Hematopoietic multipotent progenitor cell treated with erythropoietin and hydrocortisone succinate and interleukin-3 and kit ligand, for 17 days (in vitro differentiated cells): Measurements from ENCODE around the gene RPS16.

ENCODE experiments used
- DNase-seq: peaks from one replicate; pipeline ENCODE4 v3.0.0-alpha.2; 2015; ENCODE audit warnings: low spot score

The RPS16 gene

DNA sequence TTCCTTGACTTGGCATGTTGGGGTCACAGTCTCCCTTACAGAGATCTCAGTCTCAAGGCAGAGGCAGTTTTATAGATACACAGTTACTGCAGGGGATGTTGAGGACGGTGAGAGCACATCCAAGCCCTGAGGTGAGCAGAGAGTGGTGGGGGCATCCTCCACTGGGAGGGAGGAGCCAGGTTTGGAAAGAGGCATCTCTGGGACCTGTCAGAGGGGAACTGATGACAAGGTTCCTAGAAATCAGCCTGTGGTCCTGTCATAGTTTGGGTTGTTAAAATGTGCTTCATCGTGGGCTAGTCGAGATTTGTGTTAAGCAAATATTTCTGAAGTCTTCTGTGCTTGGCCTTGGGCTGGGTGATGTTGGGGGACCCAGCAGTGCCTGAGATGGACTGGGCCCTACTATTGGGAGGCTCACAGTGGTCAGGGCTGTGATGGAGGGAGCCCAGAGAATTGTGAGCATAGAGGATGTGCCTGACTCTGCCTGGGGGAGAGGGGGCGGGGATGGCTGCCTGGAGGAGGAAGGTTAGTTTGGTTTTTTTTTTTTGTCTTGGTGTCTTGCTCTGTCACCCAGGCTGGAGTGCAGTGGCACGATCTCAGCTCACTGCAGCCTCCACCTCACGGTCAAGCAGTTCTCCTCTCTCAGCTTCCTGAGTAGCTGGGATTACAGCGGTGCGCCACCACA lies 13.5 kb upstream of the RPS16 start:
- DNase-seq = no peak

DNA sequence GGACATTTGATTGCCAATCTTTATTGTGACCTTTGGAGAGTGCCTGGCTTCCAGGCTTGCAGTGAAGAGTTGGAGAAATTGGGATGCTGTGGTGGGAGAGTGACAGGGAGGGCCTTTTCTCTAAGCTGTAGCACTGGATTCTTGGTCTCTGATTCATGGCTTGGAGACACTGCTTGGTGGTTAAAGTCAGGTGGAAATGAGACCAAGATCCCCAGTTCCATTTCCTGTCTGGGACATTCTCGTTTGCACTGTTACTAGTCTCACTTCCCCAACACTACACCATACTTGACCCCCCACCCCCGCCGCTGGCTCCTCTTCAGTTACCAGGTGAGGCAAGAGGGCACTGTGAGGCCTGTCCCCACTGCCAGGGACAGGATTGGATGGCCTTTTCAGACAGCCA lies 12.5 kb upstream of the RPS16 start:
- no peak for DNase-seq

DNA sequence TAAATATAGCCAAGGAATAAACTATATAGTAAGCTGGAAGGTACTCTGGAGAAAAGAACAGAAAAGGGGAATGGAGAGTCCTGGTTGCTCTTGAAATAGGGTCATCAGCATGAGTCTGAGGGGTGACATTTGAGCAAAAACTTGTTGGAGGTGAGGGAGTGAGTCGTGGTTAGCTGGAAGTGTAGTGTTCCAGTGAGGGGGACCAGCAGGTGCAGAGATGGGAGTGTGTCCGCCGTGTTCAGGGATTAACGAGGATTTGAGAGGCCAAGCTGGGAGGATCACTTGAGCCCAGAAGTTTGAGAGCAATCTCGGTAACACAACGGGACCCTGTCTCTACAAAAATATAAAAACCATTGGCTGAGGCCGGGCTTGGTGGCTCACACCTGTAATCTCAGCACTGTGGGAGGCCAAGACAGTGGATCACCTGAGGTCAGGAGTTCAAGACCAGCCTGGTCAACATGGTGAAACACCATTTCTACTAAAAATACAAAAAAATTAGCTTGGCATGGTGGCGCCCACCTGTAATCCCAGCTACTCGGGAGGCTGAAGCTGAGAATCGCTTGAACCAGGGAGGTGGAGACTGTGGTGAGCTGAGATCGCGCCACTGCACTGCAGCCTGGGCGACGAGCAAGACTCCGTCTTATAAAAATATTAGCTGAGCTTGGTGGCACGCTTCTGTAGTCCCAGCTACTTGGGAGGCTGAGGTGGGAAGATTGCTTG lies 10.8 kb upstream of the RPS16 start:
- no peak for DNase-seq

DNA sequence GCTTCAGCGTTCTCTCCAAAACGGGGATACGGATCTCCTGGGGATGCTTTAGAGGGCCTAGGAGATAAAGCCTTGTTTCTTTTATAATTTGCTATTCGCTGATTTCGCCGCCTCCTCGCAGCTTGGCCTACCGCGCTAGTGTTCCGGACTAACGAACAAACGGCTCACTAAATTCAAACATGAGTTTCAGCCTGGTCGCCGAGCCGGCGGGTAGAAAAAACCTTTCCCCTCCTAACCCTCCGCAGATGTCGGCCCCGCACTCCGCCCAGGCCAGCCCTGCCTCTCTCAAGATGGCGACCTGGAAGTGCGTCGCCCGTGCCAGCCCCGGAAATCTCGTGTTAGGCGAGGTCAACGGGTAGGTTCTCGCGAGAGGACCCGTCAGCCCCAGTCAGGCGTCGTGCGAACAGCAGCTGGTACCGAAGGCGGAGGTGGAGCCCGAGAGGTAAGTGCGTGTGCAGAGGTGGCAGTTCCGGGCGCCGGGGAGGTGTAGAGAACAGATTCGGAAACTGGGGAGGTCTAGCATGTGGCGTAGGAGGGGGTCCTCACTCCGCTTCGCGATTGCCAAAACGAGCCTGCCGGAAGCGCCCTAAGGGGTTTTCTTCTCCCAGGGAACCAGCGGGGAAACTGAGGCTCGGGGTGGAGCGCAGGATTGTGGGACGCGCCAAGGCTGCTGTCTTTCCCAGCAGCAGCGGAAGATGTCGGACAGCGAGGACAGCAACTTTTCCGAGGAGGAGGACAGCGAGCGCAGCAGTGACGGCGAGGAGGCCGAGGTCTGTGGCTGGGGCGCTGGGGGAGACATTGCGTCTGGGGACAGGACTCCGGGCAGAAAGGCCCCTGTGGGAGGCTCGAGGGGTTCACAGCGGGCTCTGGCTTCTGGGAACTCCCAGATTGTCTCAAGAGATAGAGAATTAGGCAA lies 9.7 kb upstream of the RPS16 start, which contains the start of gene SUPT5H:
SUPT5H (plus strand) TSS at position 387 of the 916 bp plus-strand sequence; CDS start at position 696, 309 bp downstream.
- DNase-seq = peak; percentile 99

DNA sequence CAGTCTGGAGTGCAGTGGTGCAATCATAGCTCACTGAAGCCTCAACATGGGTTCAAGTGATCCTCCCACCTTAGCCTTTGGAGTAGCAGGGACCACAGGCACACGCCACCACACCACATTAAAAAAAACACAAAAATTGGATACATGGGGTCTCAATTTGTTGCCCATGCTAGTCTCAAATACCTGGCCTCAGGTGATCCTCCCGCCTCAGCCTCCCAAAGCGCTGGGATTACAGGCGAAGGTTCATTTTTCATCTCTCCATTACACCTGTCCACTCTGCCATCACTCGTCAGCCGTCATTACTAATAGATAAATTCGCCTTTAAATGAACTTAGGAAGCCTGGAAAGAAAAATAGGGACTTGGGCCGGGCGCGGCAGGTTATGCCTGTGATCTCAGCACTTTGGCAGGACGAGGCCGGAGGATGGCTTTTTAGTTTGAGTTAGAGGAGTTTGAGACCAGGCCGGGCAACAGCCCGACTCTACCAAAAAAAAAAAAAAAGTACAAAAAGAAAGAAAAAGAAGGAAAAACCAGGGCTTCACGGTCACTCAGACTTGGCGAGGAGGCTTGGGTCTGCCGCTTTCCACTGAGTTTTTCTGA lies 8.9 kb upstream of the RPS16 start:
- DNase-seq = no peak

DNA sequence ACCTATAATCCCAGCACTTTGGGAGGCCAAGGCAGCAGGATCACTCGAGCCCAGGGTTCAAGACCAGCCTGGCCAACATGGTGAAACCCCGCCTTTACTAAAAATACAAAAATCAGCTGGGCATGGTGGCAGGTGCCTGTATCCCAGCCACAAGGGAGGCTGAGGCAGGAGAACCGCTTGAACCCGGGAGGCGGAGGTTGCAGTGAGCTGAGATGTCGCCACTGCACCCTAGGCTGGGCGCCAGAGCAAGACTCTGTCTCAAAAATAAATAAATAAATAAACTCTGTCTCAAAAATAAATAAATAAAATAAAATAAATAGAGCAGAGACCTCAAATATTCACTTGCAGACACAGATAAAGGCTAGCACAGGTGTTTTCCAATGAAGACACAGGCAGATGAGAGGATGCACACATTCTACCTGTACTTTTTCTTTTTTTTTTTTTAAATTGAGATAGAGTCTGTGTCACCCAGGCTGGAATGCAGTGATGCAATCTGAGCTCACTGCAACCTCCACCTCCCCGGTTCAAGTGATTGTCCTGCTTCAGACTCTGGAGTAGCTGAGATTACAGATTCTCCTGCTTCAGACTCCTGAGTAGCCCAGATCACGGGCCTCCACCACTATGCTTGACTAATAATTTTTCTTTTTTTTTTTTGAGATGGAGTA lies 2.7 kb upstream of the RPS16 start:
- no peak for DNase-seq

DNA sequence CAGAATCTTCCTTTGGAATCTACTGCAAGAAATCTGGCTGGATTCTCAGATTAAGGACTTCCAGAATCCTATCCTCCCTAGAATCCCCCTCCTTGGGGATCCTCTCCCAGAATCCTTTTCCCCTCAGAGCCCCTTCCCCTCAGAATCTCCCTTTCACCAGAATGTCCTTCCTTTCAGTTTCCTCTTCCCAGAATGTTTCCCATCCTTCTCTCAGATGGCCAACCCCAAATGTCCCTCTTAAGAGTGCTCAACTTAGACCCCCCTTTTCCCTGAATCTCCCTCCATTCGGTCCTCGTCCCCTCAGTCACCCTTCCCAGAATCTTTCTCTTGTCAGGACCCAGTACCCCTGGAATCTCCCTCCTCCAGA lies 584 bp upstream of the RPS16 start:
- DNase-seq = no peak

DNA sequence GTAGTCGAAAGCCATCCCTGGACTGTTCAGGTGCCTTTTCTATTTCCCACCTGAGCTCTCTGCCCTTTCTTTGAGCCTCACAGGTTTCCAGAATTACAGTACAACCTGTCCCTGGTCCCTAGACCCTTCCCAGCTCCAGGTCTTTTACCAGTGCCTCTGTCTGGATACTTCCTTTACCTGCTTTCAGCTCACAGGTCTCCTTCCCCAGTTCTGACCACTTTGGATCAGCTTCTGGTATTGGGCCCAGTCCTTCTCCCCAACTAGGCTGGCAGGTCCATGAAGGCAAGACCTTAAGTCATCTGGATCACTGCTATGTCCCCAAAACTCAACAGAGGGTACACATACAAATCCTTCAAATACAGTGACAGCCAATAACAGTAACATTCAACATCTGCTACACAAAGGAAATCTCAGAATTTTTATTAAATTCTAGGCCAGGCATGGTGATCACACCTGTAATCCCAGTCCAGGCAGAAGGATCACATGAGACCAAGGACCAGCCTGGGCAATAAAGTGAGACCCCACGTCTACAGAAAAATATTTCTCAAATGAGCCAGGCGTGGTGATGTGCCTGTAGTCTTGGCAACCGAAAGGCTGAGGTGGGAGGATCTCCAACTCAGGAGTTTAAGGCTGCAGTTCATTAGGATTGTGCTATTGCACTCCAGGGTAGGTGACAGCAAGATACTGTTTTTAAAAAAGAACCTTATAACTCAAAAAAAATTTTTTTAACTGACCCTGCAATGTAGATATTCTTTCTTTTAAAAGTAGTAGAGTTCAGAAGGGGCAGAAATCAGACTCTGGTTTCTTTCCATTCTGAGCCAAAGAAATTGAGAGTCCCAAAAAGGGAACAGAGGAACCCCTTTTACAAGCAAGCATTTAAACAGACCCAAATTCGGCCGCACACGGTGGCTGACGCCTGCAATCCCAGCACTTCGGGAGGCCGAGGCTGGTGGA lies 1.3 kb downstream of the RPS16 start:
- no peak for DNase-seq

DNA sequence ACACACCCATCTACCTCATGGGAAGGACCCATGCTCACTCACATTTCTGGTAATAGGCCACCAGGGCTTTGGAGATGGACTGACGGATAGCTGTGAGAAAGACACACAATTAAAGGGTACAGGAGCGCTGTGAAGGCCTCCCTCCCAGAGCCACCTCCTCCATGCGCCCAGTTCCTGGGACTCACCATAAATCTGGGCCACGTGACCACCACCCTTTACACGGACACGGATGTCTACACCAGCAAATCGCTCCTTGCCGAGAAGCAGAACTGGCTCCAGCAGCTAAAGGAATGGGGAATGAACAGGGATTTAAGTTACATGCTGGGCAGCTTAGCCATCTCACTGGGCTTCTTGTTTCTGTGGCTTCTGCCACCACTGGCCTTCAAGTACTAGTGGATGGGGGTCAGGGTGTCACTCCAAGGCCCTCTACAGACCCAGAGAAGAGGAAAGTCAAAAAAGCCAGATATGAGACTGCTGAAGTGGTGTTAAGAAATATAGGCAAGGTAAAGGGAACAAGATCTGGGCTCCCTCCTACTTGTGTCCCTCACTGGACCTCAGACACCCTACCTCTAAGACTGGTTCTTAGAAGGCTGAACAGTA lies 2.2 kb downstream of the RPS16 start:
- no peak for DNase-seq

DNA sequence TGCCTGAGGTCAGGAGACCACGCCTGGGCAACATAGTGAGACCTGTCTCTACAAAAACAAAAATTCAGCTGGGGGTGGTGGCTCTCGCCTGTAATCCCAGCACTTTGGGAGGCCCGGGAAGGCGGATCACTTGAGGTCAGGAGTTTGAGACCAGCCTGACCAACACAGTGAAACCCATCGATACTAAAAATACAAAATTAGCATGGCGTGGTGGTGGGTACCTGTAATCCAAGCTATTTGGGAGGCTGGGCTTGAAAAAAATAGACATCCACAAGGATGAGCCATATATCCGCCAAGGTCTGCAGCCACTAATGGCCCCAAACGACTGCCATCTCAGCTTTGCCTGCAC lies 3.1 kb downstream of the RPS16 start:
- no peak for DNase-seq

GRCh38 chr19:39430675-39431593 lies 4.8 kb downstream of the RPS16 start:
- DNase-seq = no peak

- no peak for DNase-seq
Measured at GRCh38 chr19:39428283-39429112, 7.3 kb downstream of the RPS16 start.

DNA sequence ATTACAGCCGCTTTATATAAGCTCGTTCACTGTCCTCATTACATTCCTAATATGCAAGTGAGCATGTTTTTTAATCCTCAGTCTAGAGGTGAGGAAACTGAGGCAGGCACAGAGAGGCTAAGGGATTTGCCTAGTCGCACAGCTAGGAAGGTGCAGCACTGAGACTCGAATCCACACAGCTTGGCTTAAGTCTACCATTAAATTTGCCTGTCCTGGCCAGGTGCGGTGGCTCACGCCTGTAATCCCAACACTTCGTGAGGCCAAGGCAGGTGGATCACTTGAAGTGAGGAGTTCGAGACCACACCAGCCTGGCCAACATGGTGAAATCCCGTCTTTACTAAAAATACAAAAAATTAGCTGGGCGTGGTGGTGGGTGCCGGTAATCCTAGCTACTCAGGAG lies 8.0 kb downstream of the RPS16 start:
- DNase-seq = no peak

DNA sequence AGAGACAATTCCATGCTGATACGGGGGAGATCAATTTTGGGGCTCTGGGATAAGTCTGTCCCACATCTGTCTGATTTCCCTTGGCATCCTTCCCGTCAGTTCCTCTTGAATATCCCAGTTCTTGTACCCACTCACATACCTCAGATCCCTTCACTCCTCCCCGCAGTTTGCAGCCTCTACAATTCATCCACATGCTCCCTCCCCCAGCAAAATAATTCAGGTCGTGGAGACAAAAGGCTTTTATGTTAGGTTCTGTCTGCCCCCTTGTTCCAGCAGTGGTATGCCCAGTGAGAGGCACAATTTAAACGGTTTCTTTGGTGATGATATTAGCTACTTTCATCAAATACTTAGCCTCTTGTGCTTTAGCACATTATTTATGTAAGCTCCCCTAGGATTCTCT lies 9.6 kb downstream of the RPS16 start:
- DNase-seq = no peak

- no peak for DNase-seq
Measured at GRCh38 chr19:39425744-39426143, 10.0 kb downstream of the RPS16 start.

- no peak for DNase-seq
Measured at GRCh38 chr19:39424934-39425333, 10.8 kb downstream of the RPS16 start.

DNA sequence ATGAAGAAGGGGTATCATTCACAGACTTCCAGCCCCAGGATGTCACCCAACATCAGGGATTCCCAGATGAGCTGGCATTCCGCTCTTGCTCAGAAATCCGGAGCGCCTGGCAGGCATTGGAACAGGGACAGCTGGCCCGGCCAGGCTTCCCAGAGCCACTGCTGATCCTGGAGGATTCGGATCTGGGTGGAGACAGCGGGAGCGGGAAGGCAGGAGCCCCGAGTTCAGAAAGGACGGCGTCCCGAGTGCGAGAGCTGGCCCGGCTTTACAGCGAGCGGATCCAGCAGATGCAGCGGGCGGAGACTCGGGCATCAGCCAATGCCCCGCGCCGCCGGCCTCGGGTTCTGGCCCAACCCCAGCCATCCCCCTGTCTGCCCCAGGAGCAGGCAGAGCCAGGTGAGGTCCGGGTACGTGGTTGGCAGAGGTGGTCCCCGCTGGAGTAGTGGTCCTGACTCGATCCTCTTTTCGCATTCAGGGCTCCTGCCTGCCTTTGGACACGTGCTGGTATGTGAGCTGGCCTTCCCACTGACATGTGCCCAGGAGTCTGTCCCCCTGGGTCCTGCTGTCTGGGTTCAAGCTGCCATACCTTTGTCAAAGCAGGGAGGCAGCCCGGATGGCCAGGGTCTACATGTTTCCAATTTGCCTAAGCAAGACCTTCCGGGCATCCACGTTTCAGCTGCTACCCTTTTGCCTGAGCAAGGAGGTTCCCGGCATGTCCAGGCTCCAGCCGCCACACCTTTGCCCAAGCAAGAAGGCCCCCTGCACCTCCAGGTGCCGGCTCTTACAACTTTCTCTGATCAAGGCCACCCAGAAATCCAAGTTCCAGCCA lies 12.3 kb downstream of the RPS16 start:
- no peak for DNase-seq
